K562 (cell line): ENCODE results near the gene STAP1. TPM values are rescaled to one million over a fixed set of nuclear protein-coding genes. Genes with fewer than 3 reads are reported as not detected.
"Not testable (repeated sequence)": the region's sequence is repeated elsewhere in the genome, so short reads cannot be mapped to it uniquely, and the experiment has no call there.

Experiments used
- ATAC-seq: fragments of 200-7000 bp; cut with Tn5 transposase; 3 replicates; pipeline ENCODE4 v1.9.1; 2020; ENCODE audit warnings: moderate library complexity
- BruUV-seq: library from RNA; stranded (reverse); fragments of 400-500 nt; replicated peaks from 2 replicates; lab custom pipeline; 2021; lab: Mats Ljungman, UMichigan
- CTCF ChIA-PET: fragments of 300-600 bp; formaldehyde crosslinking; extraction: SDS; loops from one replicate; lab custom pipeline; 2021; ENCODE audit warnings: low intra/inter-chr PET ratio; lab: Yijun Ruan, JAX
- POLR2A ChIA-PET: fragments of 300-600, 350-650 bp; sonication (Branson Sonifier 250); formaldehyde crosslinking; extraction: SDS; loops from one replicate; lab custom pipeline; 2021; ENCODE audit warnings: antibody characterized with exemption, inconsistent platforms; lab: Yijun Ruan, JAX
- DNase-seq, 4 experiments: peaks; one replicate each; pipeline versions ENCODE4 v3.0.0 to v3.0.0-alpha.2; 2011 to 2018; ENCODE audit warnings: low spot score in 3 of 4, mixed read lengths in 3 of 4; ENCODE audit errors: extremely low read depth in 1 of 4
- FAIRE-seq: peaks from 2 replicates; lab custom pipeline; 2011; peaks lifted over from hg19 to GRCh38; lab: Jason Lieb, UNC
- H2AFZ ChIP-seq: 2 replicates; pipeline ENCODE4 v1.6.0; 2011; ENCODE audit warnings: low read depth, low read length, control low read depth, inconsistent platforms
- H3K27ac ChIP-seq: fragments of 200-600 bp; 3 replicates; pipeline ENCODE4 v1.8.0; 2011; ENCODE audit warnings: low read depth, mild to moderate bottlenecking, control low read depth, inconsistent platforms, low read length, moderate library complexity, mixed read lengths; ENCODE audit errors: extremely low read depth
- H3K27me3 ChIP-seq, 2 experiments: fragments of 300-600 bp in 1 of 2; 2 replicates in 1 of 2; 3 replicates in 1 of 2; pipeline versions ENCODE4 v1.6.0 to v1.8.0; 2011; ENCODE audit warnings: inconsistent platforms in 2 of 2, low read length in 2 of 2, mild to moderate bottlenecking in 1 of 2, mixed read lengths in 1 of 2, moderate library complexity in 1 of 2; ENCODE audit not compliant: control insufficient read depth in 2 of 2, insufficient read depth in 2 of 2
- H3K36me3 ChIP-seq: fragments of 300-600 bp; 3 replicates; pipeline ENCODE4 v1.8.0; 2011; ENCODE audit warnings: mild to moderate bottlenecking, low read length, inconsistent platforms; ENCODE audit not compliant: control insufficient read depth, insufficient read depth
- H3K4me1 ChIP-seq, 2 experiments: fragments of 200-600 bp in 1 of 2; replicated peaks in 1 of 2; 2 replicates in 1 of 2; 3 replicates in 1 of 2; pipeline versions ENCODE4 v1.5.1 to v1.8.0; 2011; ENCODE audit warnings: inconsistent platforms in 2 of 2, low read length in 2 of 2, mild to moderate bottlenecking in 1 of 2, mixed read lengths in 1 of 2, moderate library complexity in 1 of 2; ENCODE audit not compliant: control insufficient read depth in 2 of 2, insufficient read depth in 2 of 2
- H3K4me2 ChIP-seq: 2 replicates; pipeline ENCODE4 v1.6.1; 2011; ENCODE audit warnings: low read length, control low read depth, inconsistent platforms, mixed read lengths; ENCODE audit not compliant: insufficient read depth
- H3K4me3 ChIP-seq: fragments of 200-600 bp; sonication (generic), shearing (Covaris generic); 2 replicates; pipeline ENCODE4 v1.5.1; 2016; ENCODE audit warnings: control low read depth, inconsistent platforms
- H3K79me2 ChIP-seq: fragments of 200-600 bp; 3 replicates; pipeline ENCODE4 v1.8.0; 2011; ENCODE audit warnings: low read length, inconsistent platforms; ENCODE audit not compliant: control insufficient read depth, insufficient read depth
- H3K9ac ChIP-seq, 2 experiments: 2 replicates each; pipeline versions ENCODE4 v1.6.0 to v1.6.1; 2011; ENCODE audit warnings: low read depth in 2 of 2, low read length in 2 of 2, control low read depth in 1 of 2, inconsistent platforms in 1 of 2, mild to moderate bottlenecking in 1 of 2, mixed read lengths in 1 of 2; ENCODE audit not compliant: insufficient read depth in 1 of 2
- H3K9me1 ChIP-seq: one replicate; pipeline ENCODE4 v1.6.0; 2011; ENCODE audit warnings: inconsistent platforms, mild to moderate bottlenecking, low read length, moderate library complexity; ENCODE audit not compliant: control insufficient read depth, insufficient read depth
- H3K9me3 ChIP-seq: replicated peaks from 2 replicates; pipeline ENCODE4 v1.5.1; 2011; ENCODE audit warnings: low read depth, low read length, inconsistent platforms; ENCODE audit not compliant: control insufficient read depth, insufficient read depth
- H4K20me1 ChIP-seq: replicated peaks from 2 replicates; pipeline ENCODE4 v1.6.1; 2011; ENCODE audit warnings: low read length, inconsistent platforms, mixed read lengths; ENCODE audit not compliant: control insufficient read depth, insufficient read depth
- ARID1B ChIP-seq: fragments of 450-650 bp; IDR thresholded peaks from 2 replicates; pipeline ENCODE4 v1.6.1; 2016; ENCODE audit warnings: antibody characterized with exemption, mild to moderate bottlenecking, inconsistent platforms
- ARID2 ChIP-seq: fragments of 450-650 bp; IDR thresholded peaks from 2 replicates; pipeline ENCODE4 v1.6.1; 2017; ENCODE audit warnings: antibody characterized with exemption, mild to moderate bottlenecking
- CBFA2T3 ChIP-seq: fragments of 450-650 bp; IDR thresholded peaks from 2 replicates; pipeline ENCODE4 v1.6.1; 2017
- CC2D1A ChIP-seq: fragments of 450-650 bp; IDR thresholded peaks from 2 replicates; pipeline ENCODE4 v1.6.1; 2017; ENCODE audit warnings: mild to moderate bottlenecking
- LEF1 ChIP-seq: fragments of 450-650 bp; IDR thresholded peaks from 2 replicates; pipeline ENCODE4 v1.6.1; 2016; ENCODE audit warnings: mild to moderate bottlenecking
- MEF2A ChIP-seq: IDR thresholded peaks from 2 replicates; pipeline ENCODE4 v1.6.1; 2011; ENCODE audit warnings: low read depth, mild to moderate bottlenecking, low read length, moderate library complexity; ENCODE audit not compliant: control insufficient read depth
- NCOA4 ChIP-seq: fragments of 450-650 bp; IDR thresholded peaks from 2 replicates; pipeline ENCODE4 v1.6.1; 2018; ENCODE audit warnings: mild to moderate bottlenecking; ENCODE audit not compliant: partially characterized antibody
- NCOR1 ChIP-seq: fragments of 450-650 bp; IDR thresholded peaks from 2 replicates; pipeline ENCODE4 v1.6.1; 2016; ENCODE audit warnings: mild to moderate bottlenecking, moderate library complexity
- POLR2AphosphoS5 ChIP-seq: IDR thresholded peaks from 2 replicates; pipeline ENCODE4 v1.6.1; 2011; ENCODE audit warnings: mild to moderate bottlenecking, low read depth, low read length, moderate library complexity; ENCODE audit not compliant: control insufficient read depth, insufficient read depth
- PTTG1 ChIP-seq: fragments of 450-650 bp; IDR thresholded peaks from 2 replicates; pipeline ENCODE4 v1.6.1; 2016; ENCODE audit warnings: low read depth, mild to moderate bottlenecking, missing genetic modification characterization, missing compliant biosample characterization
- RCOR1 ChIP-seq, 2 experiments: IDR thresholded peaks; 2 replicates each; pipeline ENCODE4 v1.6.1; 2012; ENCODE audit warnings: low read depth in 2 of 2, low read length in 2 of 2, borderline replicate concordance in 1 of 2, improper control_type of control experiment in 1 of 2
- SMARCA5 ChIP-seq: fragments of 450-650 bp; IDR thresholded peaks from 2 replicates; pipeline ENCODE4 v1.6.1; 2016
- SNAPC5 ChIP-seq: fragments of 250-450 bp; sonication (Bioruptor Pico); IDR thresholded peaks from 2 replicates; pipeline ENCODE4 v1.8.0; 2021; ENCODE audit warnings: moderate library complexity, mild to moderate bottlenecking, inconsistent platforms
- TCF3 ChIP-seq: sonication (generic); formaldehyde crosslinking; IDR thresholded peaks from 2 replicates; pipeline ENCODE4 v1.4.0; 2020; ENCODE audit warnings: mild to moderate bottlenecking, missing genetic modification reagents
- ZBTB11 ChIP-seq, 3 experiments: fragments of 200-800 bp in 1 of 3; fragments of 250-450 bp in 1 of 3; fragments of 450-650 bp in 1 of 3; sonication (Bioruptor Pico) in 1 of 3; sonication (Bioruptor generic) in 1 of 3; formaldehyde crosslinking in 1 of 3; IDR thresholded peaks; 2 replicates each; pipeline versions ENCODE4 v1.6.1 to v1.8.0; 2016 to 2022; ENCODE audit warnings: mild to moderate bottlenecking in 2 of 3, missing genetic modification characterization in 2 of 3, missing compliant biosample characterization in 1 of 3, moderate library complexity in 1 of 3
- ZFP30 ChIP-seq: fragments of 250-450 bp; sonication (Bioruptor Pico); IDR thresholded peaks from 2 replicates; pipeline ENCODE4 v1.8.0; 2022; ENCODE audit warnings: moderate library complexity, mild to moderate bottlenecking, inconsistent platforms, borderline replicate concordance
- ZNF239 ChIP-seq: fragments of 250-450 bp; sonication (Bioruptor Pico); IDR thresholded peaks from 2 replicates; pipeline ENCODE4 v1.4.0; 2020; ENCODE audit warnings: mild to moderate bottlenecking
- ZNF79 ChIP-seq: fragments of 250-450 bp; sonication (Bioruptor Pico); IDR thresholded peaks from 2 replicates; pipeline ENCODE4 v1.4.0; 2020; ENCODE audit warnings: low read depth, mild to moderate bottlenecking, moderate library complexity
- WGBS: fragments of 100-300 bp; shearing (Covaris generic); methylation state at CpG from one replicate; pipeline ENCODE4 v1.1.6; 2016; ENCODE audit warnings: low coverage, mixed read lengths; ENCODE audit not compliant: insufficient coverage; ENCODE audit errors: missing lambda C conversion rate; 5-methylcytosine and 5-hydroxymethylcytosine counted together
- in situ Hi-C: fragments of 300-500 bp; cut with MboI; formaldehyde crosslinking; loops from 4 replicates; pipeline ENCODE4 v1.15.0; 2018; ENCODE audit warnings: inconsistent platforms, mixed read lengths
- intact Hi-C: fragments of 100-400 bp; cut with micrococcal nuclease; formaldehyde crosslinking; loops from 2 replicates; pipeline ENCODE4 v1.14.2; 2022
- polyA plus RNA-seq, 8 experiments: library from polyadenylated mRNA; depleted of rRNA in 4 of 8; stranded (reverse) in 5 of 8; unstranded in 3 of 8; fragments of >200 nt; fragmentation: Nextera tagmentation in 2 of 8; fragmentation: Illumina TruSeq in 1 of 8; extraction: Ambion mirVana in 2 of 8; extraction: Trizol in 1 of 8; gene quantifications; 2 replicates each; pipeline versions ENCODE4 v1.2.1 to v1.2.3, GENCODE V29; 2011 to 2014; ENCODE audit warnings: inconsistent platforms in 1 of 8, missing spikeins in 1 of 8
- total RNA-seq, 7 experiments: library from RNA; depleted of rRNA in 6 of 7; stranded (reverse); fragments of >200 nt in 6 of 7; fragmentation: Illumina TruSeq in 2 of 7; extraction: Trizol in 2 of 7; gene quantifications; 2 replicates each; pipeline versions ENCODE4 v1.2.1 to v1.2.3, GENCODE V29; 2011 to 2021; ENCODE audit warnings: low replicate concordance in 1 of 7

Gene STAP1
- total and polyA plus RNA-seq, 9 of the 15 experiments (the other 6 are each of a cell fraction or from before 2014, with no cell fraction given): 0.50 to 5.6 (median 1.4) TPM

- TF ChIP-seq ZNF239 (no peak), PTTG1 (no peak), ZFP30 (CRISPR knock-in tag) (no peak), SNAPC5 (CRISPR knock-in tag) (no peak), NCOA4 (no peak), ZNF79 (CRISPR knock-in tag) (no peak), ARID2 (no peak)
Observed at GRCh38 chr4:67550857-67551256, 7.7 kb upstream of the STAP1 start (continued).

- intact Hi-C loops: loop anchor here (2.0 kb wide), 2 partner anchors 23 to 623 kb away; no protein-coding TSS in a partner anchor
- H3K4me3 ChIP-seq, H2AFZ ChIP-seq, BruUV-seq, H3K79me2 ChIP-seq, H3K27me3 ChIP-seq, in situ Hi-C loops, CTCF ChIA-PET, H3K9me1 ChIP-seq, H4K20me1 ChIP-seq, H3K36me3 ChIP-seq: not testable (repeated sequence)
- Histone ChIP-seq H3K4me1 (peaks cover 9 to 13% of the 10 kb centered on the region in 2 experiments; a peak in 4 of 5 replicates), H3K27ac (peak overlapping the region; percentile 59; the same call in 1 of the 3 replicates), H3K9me3 (peaks cover 11% of the 10 kb centered on the region; the same call in 1 of the 2 replicates), H3K4me2 (peak overlapping the region; percentile 26), H3K9ac (0 out of 4 replicates have a peak overlapping the region, but pooled peaks of 1 of the 2 experiments have one; percentile 2)
- FAIRE-seq (peak; percentile 75), DNase-seq (peak in 1 of 4 experiments; percentile 91), ATAC-seq (peak; percentile 61)
- POLR2A ChIA-PET: interaction anchor here (0.6 to 2.2 kb wide), 4 partner anchors 9 to 744 kb away, joined by 3 to 7 read pairs (median 4); no protein-coding TSS in a partner anchor
- 6% methylated on average over 4 of the region's 4 CpGs for WGBS
- 0 out of 2 replicates have a peak, but pooled peaks have one; percentile 24 for TF ChIP-seq SMARCA5
- TF ChIP-seq MEF2A: peak; percentile 65
- TF ChIP-seq NCOR1: peak; percentile 98
- TF ChIP-seq CC2D1A: peak; percentile 95; the same call in 1 of the 2 replicates
- TF ChIP-seq ZBTB11 (CRISPR knock-in tag; IDR thresholded peaks at IDR 0.05): peak in 1 of 3 experiments; percentile 53; a peak in 1 of 6 replicates
- TF ChIP-seq POLR2AphosphoS5: peak; percentile 86
- peak; percentile 98 for TF ChIP-seq TCF3 (CRISPR knock-in tag)
- TF ChIP-seq CBFA2T3: peak; percentile 99
- peak; percentile 86 for TF ChIP-seq LEF1
- TF ChIP-seq ARID1B: peak; percentile 96
- peak; percentile 57 to 58; a peak in 2 of 4 replicates for TF ChIP-seq RCOR1 (IDR thresholded peaks at IDR 0.05; ENCODE audit: borderline replicate concordance in 1 of 2, low read depth in 2 of 2, low read length in 2 of 2)
Observed at GRCh38 chr4:67552146-67552792, 6.3 kb upstream of the STAP1 start.
